HG03159 (cell line): Measurements from ENCODE around the gene TMEM38B.
A peak's percentile ranks its signal among the peaks of the same experiment; 100 is the strongest.

ENCODE experiments used
- ATAC-seq: cut with Tn5 transposase; IDR thresholded peaks from one replicate; pipeline ENCODE4 v1.9.1; 2021; ENCODE audit warnings: mild to moderate bottlenecking, moderate library complexity; ENCODE audit not compliant: unreplicated experiment

TMEM38B gene, protein sequence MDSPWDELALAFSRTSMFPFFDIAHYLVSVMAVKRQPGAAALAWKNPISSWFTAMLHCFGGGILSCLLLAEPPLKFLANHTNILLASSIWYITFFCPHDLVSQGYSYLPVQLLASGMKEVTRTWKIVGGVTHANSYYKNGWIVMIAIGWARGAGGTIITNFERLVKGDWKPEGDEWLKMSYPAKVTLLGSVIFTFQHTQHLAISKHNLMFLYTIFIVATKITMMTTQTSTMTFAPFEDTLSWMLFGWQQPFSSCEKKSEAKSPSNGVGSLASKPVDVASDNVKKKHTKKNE

GRCh38 chr9:105694190-105694847 lies at the start of gene TMEM38B:
Gene TMEM38B (plus strand): TSS chr9:105694541. CDS start chr9:105694661, 120 bp downstream.
- ATAC-seq, result peak; percentile 78

GRCh38 chr9:105646879-105647594 lies 47.3 kb upstream of the TMEM38B start:
- ATAC-seq, result no peak

DNA sequence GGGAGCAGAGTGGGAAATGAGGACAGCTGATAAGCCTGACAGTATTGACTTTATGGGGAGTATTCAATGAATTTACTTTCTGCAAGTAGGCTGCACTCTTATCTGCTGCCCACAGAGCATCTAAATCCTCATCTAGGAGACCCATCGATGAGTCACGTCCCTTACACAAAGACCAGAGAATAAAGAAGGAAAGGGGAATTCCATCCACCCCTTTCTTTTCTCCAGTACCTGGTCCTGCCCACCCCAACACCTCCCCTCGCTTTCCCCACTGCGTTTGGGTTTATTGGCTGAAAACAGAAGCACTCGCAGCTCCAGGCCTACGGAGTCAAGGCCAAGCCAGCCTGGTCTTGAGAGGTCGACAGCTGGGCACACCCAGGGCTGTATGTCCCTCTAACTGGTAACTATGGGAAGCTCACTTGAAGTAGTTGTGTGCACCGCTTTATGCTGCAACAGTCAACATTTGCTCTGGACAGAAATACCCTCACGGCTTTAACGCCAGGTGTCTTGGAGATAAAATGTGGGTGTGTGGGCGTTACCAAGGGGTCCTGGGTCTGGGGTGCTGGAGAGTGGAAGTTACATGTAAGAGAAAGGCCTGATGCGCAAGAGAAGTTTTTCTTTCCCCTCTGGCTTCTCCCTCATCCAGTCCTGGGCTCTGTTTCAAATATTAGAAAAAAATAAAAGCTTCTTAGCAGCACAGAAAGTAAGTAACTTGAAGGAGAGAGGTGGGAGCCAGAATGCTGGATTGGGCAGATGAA lies 46.6 kb upstream of the TMEM38B start:
- no peak for ATAC-seq

- ATAC-seq, result no peak
Observed at GRCh38 chr9:105651806-105652205, 42.5 kb upstream of the TMEM38B start.

DNA sequence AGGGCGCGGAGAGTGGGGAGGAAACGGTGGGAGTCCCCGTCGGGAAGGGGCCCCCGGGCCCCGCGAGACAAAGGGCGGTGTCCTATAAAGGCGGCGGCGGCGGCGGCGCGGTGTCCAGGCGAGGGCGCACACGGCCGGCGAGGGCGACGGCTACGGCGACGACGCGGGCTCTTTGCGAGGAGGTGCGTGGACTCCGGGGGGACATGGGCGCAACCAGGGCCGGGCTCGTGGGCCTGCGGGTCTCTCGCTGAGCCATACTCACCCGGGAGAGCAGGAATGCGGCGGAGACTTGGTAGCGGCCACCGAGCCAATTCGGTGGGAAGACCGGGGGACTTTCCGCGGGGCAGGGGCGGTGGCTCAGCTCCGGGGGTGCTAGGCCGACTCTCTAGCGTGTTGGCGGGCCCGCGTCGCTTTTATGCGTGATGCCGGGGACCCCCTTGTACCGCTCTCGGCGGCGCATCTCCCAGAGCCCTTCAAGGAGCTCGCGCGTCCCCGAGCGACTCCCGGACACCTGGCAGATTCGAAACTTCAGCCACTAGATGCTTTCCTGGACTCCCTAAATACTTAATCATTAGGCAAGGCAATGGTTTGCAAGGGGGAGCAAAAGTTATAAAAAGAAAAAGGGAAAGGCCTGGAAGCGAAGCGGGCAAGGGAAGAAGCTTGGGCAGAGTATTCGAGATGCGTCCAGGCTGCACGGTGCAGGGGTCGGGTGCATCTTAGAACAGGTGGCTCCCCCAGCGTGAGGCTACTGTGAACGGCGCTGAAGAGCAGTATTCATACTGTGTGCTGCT lies 38.0 kb upstream of the TMEM38B start:
- peak; percentile 57 for ATAC-seq

- no peak for ATAC-seq
Observed at GRCh38 chr9:105658351-105658750, 36.0 kb upstream of the TMEM38B start.

DNA sequence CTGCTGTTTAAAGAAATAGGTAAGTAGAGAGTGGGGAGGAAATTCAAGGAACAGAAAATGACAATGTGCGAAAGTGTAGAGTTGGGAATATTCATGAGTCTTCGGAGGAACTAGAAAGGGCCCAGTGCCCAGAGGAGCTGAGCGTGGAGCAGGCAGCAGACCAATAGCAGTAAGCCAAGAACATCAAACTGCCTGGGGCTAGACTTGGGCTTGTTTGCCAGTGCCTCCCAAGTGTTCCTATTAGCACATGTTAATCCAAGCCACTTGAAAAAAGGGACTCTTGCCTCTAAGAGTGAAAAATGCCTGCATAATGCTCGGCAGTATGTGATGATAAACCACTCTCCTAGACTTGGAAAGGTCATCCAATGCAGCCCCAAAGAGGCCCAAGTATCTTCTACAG lies 33.3 kb upstream of the TMEM38B start:
- ATAC-seq, result no peak

DNA sequence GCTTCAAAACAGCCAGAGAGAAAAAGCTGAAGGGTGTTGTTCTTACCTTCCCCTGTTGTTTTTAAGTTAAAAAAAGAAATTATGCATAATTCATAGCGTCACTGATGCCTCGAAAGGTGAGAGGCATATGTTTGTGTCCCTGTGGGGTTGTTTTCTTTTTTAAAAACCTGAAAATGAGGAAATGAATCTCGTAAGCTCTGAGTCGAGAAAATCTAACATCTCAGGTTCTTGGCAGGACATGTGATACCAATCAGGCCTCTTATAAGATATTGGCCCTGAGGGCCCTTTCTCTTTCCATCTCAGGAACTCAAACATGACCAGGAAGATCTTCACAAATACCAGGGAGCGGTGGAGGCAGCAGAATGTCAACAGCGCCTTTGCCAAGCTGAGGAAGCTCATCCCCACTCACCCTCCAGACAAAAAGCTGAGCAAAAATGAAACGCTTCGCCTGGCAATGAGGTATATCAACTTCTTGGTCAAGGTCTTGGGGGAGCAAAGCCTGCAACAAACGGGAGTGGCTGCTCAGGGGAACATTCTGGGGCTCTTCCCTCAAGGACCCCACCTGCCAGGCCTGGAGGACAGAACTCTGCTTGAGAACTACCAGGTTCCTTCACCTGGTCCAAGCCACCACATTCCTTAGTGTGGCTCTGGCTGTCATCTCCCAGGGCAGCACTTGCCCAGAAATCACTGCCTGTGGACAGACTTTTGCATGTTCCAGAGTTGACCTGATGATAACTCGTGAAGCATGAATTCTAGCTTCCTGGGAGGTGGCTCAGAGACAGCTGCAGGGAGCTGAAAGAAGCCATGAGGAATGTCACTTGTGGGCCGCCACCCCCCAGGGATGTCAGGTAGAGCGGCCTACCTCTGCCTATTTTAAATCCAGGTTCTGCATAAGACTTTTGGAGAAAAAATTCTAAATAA lies 31.9 kb upstream of the TMEM38B start, which contains the start of gene TAL2:
TSS of gene TAL2 (plus strand) at position 274 of the 921 bp plus-strand sequence. CDS start at position 314, 40 bp downstream.
- ATAC-seq, result peak; percentile 86

DNA sequence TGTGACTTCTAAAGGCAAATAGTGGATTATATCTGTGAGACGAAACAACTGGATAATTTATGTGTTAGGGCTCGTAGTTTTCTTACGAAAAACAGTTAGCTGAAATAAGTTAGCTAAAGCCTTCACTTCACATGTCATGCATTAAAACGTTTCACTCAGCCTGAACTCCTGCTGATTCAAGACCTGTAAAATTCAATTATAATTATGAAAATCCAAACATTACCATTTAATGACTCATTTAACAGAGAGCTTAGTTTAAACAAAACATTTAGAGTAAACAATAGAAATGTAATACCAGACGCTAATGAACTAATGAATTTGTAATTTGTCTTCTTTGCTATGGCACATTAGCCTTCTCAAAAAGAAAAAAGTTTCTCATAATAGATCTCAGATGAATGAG lies 30.4 kb upstream of the TMEM38B start:
- ATAC-seq, result no peak

- ATAC-seq, result no peak
Observed at GRCh38 chr9:105667867-105668266, 26.5 kb upstream of the TMEM38B start.

DNA sequence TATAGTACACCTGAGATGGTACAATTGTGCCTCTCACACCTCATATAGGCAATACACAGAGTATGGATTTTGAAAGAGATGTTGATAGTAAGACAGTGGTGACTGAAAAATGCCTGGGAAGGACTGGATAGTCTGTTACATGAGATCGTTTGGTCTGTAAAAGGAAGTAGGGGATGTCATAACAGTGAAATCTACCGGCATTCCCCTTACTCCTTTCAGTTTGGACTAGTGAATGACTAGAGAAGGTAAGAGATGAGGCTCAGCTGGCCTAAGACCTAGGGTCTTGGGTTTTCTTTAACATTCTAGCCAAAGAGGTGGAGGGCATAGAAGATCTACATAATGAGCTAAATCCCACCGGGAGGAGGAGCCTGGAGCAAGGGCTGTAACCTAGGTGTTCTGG lies 24.0 kb upstream of the TMEM38B start:
- no peak for ATAC-seq

DNA sequence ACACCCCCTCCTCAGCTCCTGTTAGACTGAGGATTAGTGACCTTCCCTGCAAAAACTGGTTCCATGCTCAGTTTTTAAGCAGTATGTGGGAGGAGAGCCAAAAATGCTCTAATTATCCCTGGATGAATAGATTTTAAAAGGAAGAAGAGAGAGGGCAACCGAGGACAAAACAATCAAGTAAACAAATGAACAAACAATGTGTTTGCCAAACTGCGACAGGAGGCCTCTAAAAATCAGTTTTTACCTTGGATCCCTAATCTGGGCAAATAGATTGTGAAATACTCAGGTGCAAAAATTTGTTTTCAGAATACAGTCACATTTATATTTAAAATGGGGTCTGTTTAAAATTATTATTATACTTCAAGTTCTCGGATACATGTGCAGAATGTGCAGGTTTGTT lies 23.6 kb upstream of the TMEM38B start:
- no peak for ATAC-seq

DNA sequence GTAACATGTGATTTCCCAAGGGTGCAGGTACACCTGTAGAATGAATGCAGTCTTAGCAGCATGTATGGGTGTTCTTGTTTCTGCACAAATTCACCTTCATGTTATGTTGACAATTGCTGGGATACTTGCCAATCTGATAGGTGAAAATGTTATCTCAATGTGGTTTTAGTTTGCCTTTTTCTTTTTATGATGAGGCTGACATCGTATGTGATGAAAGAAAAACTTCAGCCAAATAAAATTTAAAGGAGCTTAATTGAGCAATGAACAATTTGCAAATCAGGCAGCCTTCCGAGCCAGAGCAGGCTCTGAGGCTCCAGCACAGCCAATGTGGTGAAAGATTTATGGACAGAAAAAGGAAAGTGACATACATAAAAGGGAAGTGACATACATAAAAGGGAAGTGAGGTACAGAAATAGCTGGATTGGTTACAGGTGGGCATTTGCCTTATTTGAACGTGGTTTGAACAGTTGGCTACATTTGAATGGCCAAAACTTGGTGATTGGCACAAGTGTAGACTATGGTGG lies 21.6 kb upstream of the TMEM38B start:
- ATAC-seq, result peak; percentile 65

- no peak for ATAC-seq
Observed at GRCh38 chr9:105673850-105674387, 20.4 kb upstream of the TMEM38B start.

DNA sequence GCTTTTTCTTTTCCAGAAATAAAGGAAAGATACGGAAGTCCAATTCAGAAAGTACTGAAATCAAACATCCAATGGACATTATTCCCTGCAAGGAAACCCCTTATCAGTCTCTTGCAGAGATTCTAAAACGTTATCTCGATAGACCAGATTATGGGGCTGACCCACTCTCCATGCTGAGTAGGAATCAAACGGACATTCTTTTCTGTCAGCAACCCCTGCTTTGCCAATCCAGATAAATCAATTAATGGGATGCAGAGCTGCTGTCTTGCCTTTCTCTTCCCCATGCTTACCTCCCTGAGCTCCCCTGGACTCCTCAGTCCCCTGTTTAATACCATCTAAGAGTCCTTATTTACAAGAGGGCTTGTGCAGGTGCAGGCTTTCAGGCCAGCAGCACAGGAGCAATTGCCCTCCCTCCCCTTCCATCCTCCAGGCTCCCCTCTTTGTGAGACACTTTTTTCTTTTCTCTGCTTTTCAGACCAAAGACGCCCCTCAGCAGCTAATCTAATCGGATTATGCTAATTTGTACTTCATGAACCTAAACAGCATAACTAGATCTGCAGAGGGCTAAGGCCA lies 17.9 kb upstream of the TMEM38B start:
- ATAC-seq, result no peak

DNA sequence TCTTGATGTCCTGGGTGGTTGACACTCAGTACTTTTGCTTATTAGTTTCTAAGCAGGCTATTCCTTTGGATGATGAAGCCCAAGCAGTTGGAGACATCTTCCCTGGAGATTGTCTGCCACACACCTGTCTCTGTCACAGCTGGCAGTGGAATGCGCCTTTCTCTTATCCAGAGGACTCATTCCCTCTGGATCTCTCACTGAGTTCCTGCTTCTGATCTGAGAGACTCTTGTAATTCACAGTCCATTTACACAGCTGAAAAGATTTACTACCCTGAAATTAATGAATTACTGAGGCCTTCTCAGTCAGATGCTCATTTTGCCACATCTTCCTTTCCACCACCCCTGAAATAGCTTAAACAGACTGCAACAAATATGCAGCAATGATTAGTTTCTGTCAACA lies 16.2 kb upstream of the TMEM38B start:
- no peak for ATAC-seq

- no peak for ATAC-seq
Observed at GRCh38 chr9:105678781-105679180, 15.6 kb upstream of the TMEM38B start.

- ATAC-seq, result no peak
Observed at GRCh38 chr9:105679257-105680022, 14.9 kb upstream of the TMEM38B start.
